Gastrocnemius medialis (tissue), 4 donors: ENCODE data around the gene HSPBAP1.

Source experiments
- CTCF ChIP-seq, 5 experiments: fragments of 450-650 bp in 3 of 5; fragments of 200-600 bp in 2 of 5; sonication (generic) in 2 of 5; IDR thresholded peaks in 4 of 5; conservative IDR thresholded peaks in 1 of 5; 1 replicate in 4 of 5; 2 replicates in 1 of 5; pipeline ENCODE4 v1.5.1; 2016 to 2019; ENCODE audit warnings: antibody characterized with exemption in 5 of 5, mild to moderate bottlenecking in 3 of 5, moderate library complexity in 3 of 5
- POLR2A ChIP-seq, 2 donors: fragments of 450-650 bp; IDR thresholded peaks; one replicate each; pipeline ENCODE4 v1.6.1; 2017; ENCODE audit warnings: antibody characterized with exemption in 2 of 2, mild to moderate bottlenecking in 2 of 2, moderate library complexity in 2 of 2

- TF ChIP-seq CTCF (IDR thresholded peaks at IDR 0.05 in 4 of 5, conservative IDR thresholded peaks at IDR 0.05 in 1 of 5) (no peak), POLR2A (IDR thresholded peaks at IDR 0.05) (no peak)
These were observed 34.6 kb upstream of the HSPBAP1 start for GRCh38 chr3:122828281-122828680.
